Activated gamma-delta T cell (primary cell): ENCODE results near the gene MLLT1.

Experiments used
- DNase-seq: peaks from one replicate; lab custom pipeline; 2025; lab: John Stamatoyannopoulos, UW

MLLT1 gene

GRCh38 chr19:6210721-6211600 lies 68.8 kb downstream of the MLLT1 start:
- no peak for DNase-seq

- no peak for DNase-seq
Observed at GRCh38 chr19:6210091-6210490, 69.7 kb downstream of the MLLT1 start.

- DNase-seq: no peak
Observed at GRCh38 chr19:6209680-6210079, 70.1 kb downstream of the MLLT1 start.

DNA sequence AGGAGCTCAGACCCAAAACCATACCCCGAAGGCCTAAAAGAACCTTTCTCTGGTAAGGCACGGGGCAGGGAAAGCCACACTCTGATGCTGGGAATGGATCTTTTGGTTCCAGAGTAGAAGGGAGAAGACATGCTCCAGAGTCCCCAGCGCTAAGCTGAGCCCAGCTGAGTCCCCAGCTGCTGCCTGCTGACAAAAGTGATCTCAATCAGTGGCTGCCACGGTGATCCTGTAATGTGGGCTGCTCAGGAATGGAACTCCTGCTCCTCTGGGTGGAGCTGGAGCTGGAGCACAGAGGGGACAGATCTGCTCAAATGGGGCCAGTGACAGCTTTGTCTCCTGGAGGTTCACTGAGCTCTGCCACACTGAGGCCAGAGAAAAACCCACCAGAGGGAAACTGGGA lies 70.5 kb downstream of the MLLT1 start:
- DNase-seq: no peak

DNA sequence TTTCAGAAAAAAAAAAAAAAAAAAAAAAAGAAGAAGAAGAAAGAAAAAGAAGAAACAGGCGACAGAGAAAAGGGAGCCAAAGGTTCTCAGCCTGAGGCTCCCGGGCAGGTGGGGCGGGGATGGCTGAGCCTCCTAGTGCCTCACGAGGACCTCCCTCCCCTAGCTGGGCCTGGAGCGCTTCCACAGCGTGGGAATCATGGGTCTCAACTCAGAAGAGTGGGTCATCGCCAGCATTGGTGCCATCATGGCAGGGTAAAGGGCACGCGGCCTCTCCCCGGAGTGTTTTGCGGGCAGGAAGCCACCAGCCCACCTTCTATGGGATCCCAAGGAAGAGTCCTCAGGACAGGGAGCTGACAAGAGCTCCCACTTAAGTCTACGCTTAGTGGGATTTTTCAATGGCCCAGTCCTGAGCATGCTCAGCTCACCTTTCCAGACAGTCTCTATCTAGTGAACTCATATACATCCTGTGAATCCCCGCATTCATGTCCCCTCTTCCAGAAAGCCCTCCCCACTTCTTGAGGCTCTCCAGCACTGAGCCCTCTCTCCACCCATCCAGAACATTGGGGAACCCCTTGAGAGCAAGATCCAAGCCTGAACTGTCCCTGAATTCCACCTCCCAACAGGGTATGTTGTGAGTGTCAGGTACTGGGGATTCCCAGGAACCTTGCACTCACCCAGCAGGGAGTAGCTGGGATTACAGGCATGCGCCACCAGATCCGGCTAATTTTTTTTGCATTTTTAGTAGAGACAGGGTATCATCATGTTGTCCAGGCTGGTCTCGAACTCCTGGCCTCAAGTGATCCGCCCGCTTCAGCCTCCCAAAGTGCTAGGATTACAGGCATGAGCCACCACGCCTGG lies 74.7 kb downstream of the MLLT1 start:
- no peak for DNase-seq

GRCh38 chr19:6204212-6204611 lies 75.6 kb downstream of the MLLT1 start:
- DNase-seq: no peak

GRCh38 chr19:6199240-6199994 lies 80.4 kb downstream of the MLLT1 start:
- DNase-seq: peak; percentile 100

GRCh38 chr19:6198896-6199239 lies 80.9 kb downstream of the MLLT1 start:
- no peak for DNase-seq

DNA sequence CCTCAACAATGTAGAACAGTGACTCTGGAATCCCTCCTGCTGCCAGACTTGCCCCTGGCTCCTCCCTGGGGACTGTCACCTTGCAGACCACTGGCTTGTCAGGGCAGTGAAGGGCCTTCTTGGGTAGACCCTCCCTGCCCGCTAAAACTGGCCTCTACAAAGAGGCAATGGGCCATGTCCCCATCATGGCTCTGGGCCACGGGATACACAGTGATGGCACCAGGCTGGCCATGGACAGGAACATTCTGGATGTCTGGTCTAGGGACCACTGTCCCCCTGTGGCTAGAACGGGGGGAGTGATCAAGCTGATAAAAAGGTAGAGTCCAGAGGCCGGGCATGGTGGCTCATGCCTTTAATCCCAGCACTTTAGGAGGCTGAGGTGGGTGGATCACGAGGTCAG lies 83.4 kb downstream of the MLLT1 start:
- DNase-seq: no peak

DNA sequence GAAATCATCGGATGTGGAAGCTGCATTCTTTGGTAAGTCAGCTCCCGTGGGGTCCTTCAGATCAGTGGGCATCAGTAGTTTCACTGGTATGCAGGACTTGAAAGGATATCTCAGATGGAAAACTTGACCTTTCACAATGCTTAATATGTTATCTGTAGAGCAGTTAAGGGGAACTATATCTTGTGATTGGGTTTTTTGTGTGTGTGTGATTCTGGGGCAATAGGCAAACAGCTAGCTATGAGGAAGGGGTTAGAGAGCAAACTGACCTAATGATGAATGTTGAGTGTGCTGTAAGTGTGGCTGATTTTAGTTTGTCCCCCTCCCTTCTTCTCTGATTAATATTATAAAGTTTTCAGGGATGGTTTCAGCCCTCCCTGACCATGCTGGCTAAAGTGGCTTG lies 91.0 kb downstream of the MLLT1 start:
- no peak for DNase-seq

GRCh38 chr19:6187374-6187773 lies 92.4 kb downstream of the MLLT1 start:
- no peak for DNase-seq

DNA sequence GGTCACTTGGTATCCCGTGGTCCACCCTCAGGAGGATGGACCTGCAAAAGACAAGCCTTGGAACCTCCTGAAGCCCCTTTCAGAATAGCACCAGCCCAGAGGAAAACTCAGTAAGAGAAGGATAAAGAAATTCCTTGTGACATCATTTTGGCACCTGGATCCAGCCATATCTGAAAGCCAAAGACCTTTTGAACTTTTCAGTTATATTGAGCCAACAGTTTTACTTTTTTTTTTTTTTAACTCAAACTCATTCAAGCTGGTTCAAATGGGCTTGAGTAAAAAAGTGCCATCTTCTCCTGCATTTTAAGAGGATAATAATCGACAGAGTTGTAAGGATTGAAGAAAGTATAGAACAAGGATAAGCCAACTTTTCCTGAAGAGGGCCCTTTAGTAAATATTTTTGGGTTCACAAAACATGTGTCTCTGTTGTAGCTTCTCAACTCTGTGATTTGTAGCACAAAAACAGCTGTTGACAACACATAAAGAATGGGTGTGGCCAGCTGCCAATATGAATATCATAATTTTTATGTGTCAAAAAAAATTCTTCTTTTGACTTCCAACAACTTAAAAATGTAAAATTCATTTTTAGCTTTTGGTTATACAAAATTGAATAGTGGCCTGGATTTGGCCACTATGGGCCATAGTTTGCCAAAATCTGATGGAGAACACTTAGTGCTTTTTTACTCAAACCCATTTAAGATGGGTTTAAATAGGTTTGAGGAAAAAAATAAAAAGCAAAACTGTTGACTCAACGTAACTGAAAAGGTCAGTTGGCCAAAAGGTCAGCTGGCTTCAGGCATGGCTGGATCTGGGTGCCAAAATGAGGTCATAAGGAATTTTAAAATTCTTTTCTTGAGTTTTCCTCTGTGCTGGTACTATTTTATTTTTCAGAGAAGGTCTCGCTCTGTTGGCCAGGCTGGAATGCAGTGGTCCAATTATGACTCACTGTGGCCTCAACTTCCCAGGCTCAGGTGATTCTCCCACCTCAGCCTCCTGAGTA lies 93.6 kb downstream of the MLLT1 start:
- no peak for DNase-seq

DNA sequence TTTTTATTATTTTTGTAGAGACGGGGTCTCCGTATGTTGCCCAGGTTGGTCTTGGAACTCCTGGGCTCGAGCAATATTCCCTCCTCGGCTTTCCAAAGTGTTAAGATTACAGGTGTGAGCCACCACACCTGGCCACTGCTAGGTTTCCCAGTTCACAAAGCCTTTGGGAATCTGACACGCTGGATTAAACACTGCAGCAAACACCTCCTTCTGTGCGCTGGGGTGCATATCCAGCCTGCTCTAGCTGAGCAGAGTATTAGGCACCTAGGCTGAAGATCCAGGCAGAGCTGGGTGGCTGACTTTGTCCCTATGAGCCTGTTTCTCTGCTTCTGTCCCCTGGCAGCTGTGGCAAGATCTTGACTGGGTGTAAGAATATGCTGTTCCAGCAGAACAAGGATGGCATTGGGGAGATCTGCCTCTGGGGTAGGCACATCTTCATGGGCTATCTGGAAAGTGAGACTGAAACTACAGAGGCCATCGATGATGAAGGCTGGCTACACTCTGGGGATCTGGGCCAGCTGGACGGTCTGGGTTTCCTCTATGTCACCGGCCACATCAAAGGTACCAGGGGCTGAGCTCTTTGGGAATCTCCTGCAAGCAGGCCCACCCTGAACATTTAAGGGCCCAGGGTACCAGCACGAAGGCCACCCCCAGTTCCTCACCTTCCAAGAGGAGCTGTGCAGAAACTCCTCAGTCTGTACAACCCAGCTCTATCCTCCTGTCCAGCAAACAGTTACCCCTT lies 94.5 kb downstream of the MLLT1 start:
- DNase-seq: no peak

DNA sequence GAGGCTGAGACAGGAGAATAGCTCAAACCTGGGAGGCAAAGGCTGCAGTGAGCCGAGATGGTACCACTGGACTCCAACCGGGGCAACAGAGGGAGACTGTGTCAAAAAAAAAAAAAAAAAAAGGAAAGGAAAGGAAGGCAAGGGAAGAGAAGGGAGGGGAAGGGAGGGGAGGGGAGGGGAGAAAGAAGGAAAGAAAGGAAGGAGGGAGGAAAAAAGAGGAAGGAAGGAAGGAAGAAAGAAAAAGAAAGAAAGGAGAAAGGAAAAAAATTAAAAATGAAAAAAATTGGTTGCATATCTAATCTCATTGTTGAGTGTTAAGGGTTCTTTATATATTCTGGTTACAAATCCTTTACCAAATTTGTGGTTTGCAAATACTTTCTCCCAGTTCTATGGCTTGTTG lies 98.7 kb downstream of the MLLT1 start:
- no peak for DNase-seq

DNA sequence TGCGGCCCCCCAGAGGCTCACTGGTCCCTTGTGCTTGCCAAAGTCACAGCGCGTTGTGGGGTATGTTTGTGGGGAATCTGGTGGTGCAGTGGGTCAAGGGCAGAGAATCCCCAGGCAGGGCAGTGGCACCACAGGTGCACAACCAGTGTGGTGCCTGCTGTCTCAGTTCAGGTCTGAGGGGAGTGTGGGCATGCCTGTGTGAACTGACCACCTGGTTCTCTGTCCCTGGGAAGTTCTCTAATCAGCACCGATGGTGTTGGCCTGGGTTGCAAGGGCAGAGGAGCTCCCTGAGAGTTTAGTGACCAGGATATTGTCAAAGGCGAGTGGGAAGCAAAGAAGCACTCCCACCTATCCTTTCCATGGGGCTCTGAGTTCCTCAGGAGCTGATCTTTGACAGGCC lies 106.6 kb downstream of the MLLT1 start:
- DNase-seq: no peak

GRCh38 chr19:6172074-6172863 lies 107.5 kb downstream of the MLLT1 start:
- DNase-seq: no peak

DNA sequence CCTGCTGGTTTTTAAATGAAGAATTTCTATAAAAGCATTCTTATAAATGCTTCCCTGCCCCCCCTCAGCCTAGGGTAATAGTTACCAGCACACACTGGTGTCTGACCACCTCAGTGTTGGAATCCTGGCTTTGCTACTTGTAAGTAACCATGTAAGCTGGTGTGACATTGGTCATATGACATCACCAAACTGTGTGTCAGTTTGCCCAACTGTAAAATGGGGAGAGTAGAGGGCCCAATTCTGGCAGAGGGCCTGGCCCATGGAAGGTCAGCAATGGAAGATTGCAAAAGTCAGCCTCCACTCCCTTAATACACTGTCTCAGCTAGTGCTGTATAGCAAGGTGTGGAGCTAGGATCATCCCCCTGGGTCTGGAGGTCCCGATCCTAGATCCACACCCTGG lies 112.7 kb downstream of the MLLT1 start:
- no peak for DNase-seq

GRCh38 chr19:6164906-6165531 lies 114.8 kb downstream of the MLLT1 start:
- no peak for DNase-seq

DNA sequence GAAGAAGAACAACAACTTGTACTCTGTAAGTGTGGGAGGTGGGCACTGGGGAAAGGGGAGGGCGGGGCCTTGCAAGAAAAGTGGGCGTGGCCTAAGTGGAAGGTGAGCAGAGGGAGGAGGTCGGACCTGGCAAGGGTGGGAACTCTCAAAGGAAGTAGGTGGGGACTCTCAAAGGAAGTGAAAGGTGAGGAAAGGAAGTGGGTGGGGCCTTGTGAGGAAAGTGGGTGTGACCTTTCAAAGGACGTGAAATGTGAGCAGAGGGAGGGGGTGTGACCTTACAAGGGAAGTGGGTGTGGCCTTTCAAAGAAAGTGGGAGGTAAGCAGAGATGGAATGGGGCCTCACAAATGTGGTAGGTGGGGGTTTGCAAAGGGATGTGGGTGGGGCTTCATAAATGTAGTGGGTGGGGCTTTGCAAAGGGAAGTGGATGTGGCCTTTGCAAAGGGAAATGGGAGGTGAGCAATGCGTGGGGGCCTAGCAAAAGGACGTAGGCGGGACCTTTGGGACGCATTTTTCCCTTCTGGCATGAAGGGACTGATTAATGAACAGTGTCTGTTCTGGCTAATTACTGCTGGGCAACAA lies 118.4 kb downstream of the MLLT1 start:
- no peak for DNase-seq
